Panc1 (cell line): ENCODE measurements around the gene APOA5.

Experiments
- CTCF ChIP-seq: fragments of 450-650 bp; IDR thresholded peaks from 2 replicates; pipeline ENCODE4 v1.5.1; 2017; ENCODE audit warnings: mild to moderate bottlenecking
- POLR2AphosphoS5 ChIP-seq: IDR thresholded peaks from 2 replicates; pipeline ENCODE4 v1.6.1; 2012; ENCODE audit warnings: mild to moderate bottlenecking, low read depth, low read length, moderate library complexity
- REST ChIP-seq, 2 experiments: IDR thresholded peaks; 2 replicates each; pipeline ENCODE4 v1.6.1; 2011 to 2012; ENCODE audit warnings: low read depth in 2 of 2, control low read depth in 1 of 2, low read length in 1 of 2, mild to moderate bottlenecking in 1 of 2, moderate library complexity in 1 of 2; ENCODE audit not compliant: insufficient read depth in 1 of 2
- SIN3A ChIP-seq: IDR thresholded peaks from 2 replicates; pipeline ENCODE4 v1.6.1; 2012; ENCODE audit warnings: low read depth, mild to moderate bottlenecking, low read length, moderate library complexity, borderline replicate concordance; ENCODE audit not compliant: insufficient read depth
- TCF7L2 ChIP-seq: IDR thresholded peaks from 2 replicates; pipeline ENCODE4 v1.6.1; 2011; ENCODE audit warnings: mild to moderate bottlenecking, low read depth, low read length, inconsistent platforms

GRCh38 chr11:116787436-116787785 is 4.3 kb downstream of the APOA5 start:
- TF ChIP-seq CTCF (no peak), TCF7L2 (no peak), REST (IDR thresholded peaks at IDR 0.05; ENCODE audit: insufficient read depth in 1 of 2, low read depth in 2 of 2, low read length in 1 of 2) (no peak), SIN3A (no peak), POLR2AphosphoS5 (no peak)
